HEK293 (cell line): ENCODE results near the gene POMT2.
"Not testable (repeated sequence)": the region's sequence is repeated elsewhere in the genome, so short reads cannot be mapped to it uniquely, and the experiment has no call there.

Source experiments
- CTCF ChIP-seq: fragments of 450-650 bp; formaldehyde crosslinking; IDR thresholded peaks from 2 replicates; pipeline ENCODE4 v1.5.1; 2016; ENCODE audit warnings: missing biosample characterization, missing genetic modification characterization
- MYNN ChIP-seq: fragments of 450-650 bp; formaldehyde crosslinking; IDR thresholded peaks from 2 replicates; pipeline ENCODE4 v1.5.1; 2016; ENCODE audit warnings: missing biosample characterization, missing genetic modification characterization, borderline replicate concordance
- MZF1 ChIP-seq: fragments of 450-650 bp; formaldehyde crosslinking; IDR thresholded peaks from 2 replicates; pipeline ENCODE4 v1.5.1; 2017; ENCODE audit warnings: missing biosample characterization, missing genetic modification characterization, borderline replicate concordance
- REST ChIP-seq: fragments of 450-650 bp; formaldehyde crosslinking; IDR thresholded peaks from 2 replicates; pipeline ENCODE4 v1.5.1; 2016; ENCODE audit warnings: missing biosample characterization, missing genetic modification characterization
- SCRT1 ChIP-seq: fragments of 450-650 bp; formaldehyde crosslinking; IDR thresholded peaks from 2 replicates; pipeline ENCODE4 v1.5.1; 2016; ENCODE audit warnings: missing biosample characterization, missing genetic modification characterization, borderline replicate concordance
- SP2 ChIP-seq: fragments of 450-650 bp; formaldehyde crosslinking; IDR thresholded peaks from 2 replicates; pipeline ENCODE4 v1.5.1; 2016; ENCODE audit warnings: missing biosample characterization, missing genetic modification characterization
- ZBTB48 ChIP-seq: fragments of 450-650 bp; formaldehyde crosslinking; IDR thresholded peaks from 2 replicates; pipeline ENCODE4 v1.5.1; 2016; ENCODE audit warnings: missing biosample characterization, missing genetic modification characterization
- ZNF157 ChIP-seq: fragments of 450-650 bp; formaldehyde crosslinking; IDR thresholded peaks from 2 replicates; pipeline ENCODE4 v1.5.1; 2016; ENCODE audit warnings: missing biosample characterization, missing genetic modification characterization
- ZNF274 ChIP-seq, 2 experiments: fragments of 200-500 bp in 1 of 2; fragments of 450-650 bp in 1 of 2; sonication (Bioruptor generic) in 1 of 2; formaldehyde crosslinking in 1 of 2; IDR thresholded peaks; 2 replicates each; pipeline versions ENCODE4 v1.5.1 to v1.6.1; 2014 to 2016; ENCODE audit warnings: borderline replicate concordance in 1 of 2, inconsistent platforms in 1 of 2, low read length in 1 of 2, missing biosample characterization in 1 of 2, missing genetic modification characterization in 1 of 2
- ZNF350 ChIP-seq: fragments of 450-650 bp; formaldehyde crosslinking; IDR thresholded peaks from 2 replicates; pipeline ENCODE4 v1.5.0; 2017; ENCODE audit warnings: missing biosample characterization, mild to moderate bottlenecking, missing genetic modification characterization
- ZNF354C ChIP-seq: fragments of 450-650 bp; formaldehyde crosslinking; IDR thresholded peaks from 2 replicates; pipeline ENCODE4 v1.5.1; 2016; ENCODE audit warnings: missing biosample characterization, missing genetic modification characterization, low read depth, borderline replicate concordance
- ZNF785 ChIP-seq: fragments of 450-650 bp; formaldehyde crosslinking; IDR thresholded peaks from 2 replicates; pipeline ENCODE4 v1.5.1; 2016; ENCODE audit warnings: missing biosample characterization, missing genetic modification characterization
- TF ChIP-seq, protein P1 (sequence below): sonication (generic); formaldehyde crosslinking; IDR thresholded peaks from 2 replicates; pipeline ENCODE4 v1.8.1; 2022; ENCODE audit warnings: mild to moderate bottlenecking, moderate library complexity, missing genetic modification reagents

DNA sequence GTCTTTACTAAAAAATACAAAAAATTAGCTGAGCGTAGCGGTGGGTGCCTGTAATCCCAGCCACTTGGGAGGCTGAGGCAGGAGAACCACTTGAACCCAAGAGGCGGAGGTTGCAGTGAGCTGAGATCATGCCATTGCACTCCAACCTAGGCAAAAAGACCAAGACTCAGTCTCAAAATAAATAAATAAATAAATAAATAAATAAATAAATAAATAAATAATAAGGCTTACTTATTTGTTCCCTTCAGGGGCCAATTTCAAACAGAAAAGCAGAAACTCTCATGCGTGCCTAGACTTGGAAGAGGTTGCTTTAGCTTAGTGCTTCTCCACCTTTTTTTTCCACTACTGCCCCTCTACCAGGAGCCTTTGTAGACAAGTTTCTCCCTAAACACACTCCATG, 39.8 kb downstream of the POMT2 start:
- TF ChIP-seq ZNF350; ZNF354C (tag by site-specific recombination); REST (tag by site-specific recombination); ZNF157 (tag by site-specific recombination); ZBTB48 (tag by site-specific recombination); SCRT1 (tag by site-specific recombination); MZF1 (tag by site-specific recombination); ZNF785; SP2 (tag by site-specific recombination); CTCF; MYNN (tag by site-specific recombination); ZNF274 (IDR thresholded peaks at IDR 0.05; ENCODE audit: low read length); ZNF274 (tag by site-specific recombination; IDR thresholded peaks at IDR 0.05; ENCODE audit: borderline replicate concordance): not testable (repeated sequence)
- TF ChIP-seq, protein P1, sequence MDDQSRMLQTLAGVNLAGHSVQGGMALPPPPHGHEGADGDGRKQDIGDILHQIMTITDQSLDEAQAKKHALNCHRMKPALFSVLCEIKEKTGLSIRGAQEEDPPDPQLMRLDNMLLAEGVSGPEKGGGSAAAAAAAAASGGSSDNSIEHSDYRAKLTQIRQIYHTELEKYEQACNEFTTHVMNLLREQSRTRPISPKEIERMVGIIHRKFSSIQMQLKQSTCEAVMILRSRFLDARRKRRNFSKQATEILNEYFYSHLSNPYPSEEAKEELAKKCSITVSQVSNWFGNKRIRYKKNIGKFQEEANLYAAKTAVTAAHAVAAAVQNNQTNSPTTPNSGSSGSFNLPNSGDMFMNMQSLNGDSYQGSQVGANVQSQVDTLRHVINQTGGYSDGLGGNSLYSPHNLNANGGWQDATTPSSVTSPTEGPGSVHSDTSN (CRISPR knock-in tag) = not testable (repeated sequence)
